GM18858 (cell line): Measurements from ENCODE around the gene PCDH8.

Experiments
- ATAC-seq: cut with Tn5 transposase; IDR thresholded peaks from one replicate; pipeline ENCODE4 v1.9.1; 2021; ENCODE audit not compliant: unreplicated experiment

The PCDH8 gene, protein sequence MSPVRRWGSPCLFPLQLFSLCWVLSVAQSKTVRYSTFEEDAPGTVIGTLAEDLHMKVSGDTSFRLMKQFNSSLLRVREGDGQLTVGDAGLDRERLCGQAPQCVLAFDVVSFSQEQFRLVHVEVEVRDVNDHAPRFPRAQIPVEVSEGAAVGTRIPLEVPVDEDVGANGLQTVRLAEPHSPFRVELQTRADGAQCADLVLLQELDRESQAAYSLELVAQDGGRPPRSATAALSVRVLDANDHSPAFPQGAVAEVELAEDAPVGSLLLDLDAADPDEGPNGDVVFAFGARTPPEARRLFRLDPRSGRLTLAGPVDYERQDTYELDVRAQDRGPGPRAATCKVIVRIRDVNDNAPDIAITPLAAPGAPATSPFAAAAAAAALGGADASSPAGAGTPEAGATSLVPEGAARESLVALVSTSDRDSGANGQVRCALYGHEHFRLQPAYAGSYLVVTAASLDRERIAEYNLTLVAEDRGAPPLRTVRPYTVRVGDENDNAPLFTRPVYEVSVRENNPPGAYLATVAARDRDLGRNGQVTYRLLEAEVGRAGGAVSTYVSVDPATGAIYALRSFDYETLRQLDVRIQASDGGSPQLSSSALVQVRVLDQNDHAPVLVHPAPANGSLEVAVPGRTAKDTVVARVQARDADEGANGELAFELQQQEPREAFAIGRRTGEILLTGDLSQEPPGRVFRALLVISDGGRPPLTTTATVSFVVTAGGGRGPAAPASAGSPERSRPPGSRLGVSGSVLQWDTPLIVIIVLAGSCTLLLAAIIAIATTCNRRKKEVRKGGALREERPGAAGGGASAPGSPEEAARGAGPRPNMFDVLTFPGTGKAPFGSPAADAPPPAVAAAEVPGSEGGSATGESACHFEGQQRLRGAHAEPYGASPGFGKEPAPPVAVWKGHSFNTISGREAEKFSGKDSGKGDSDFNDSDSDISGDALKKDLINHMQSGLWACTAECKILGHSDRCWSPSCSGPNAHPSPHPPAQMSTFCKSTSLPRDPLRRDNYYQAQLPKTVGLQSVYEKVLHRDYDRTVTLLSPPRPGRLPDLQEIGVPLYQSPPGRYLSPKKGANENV

DNA sequence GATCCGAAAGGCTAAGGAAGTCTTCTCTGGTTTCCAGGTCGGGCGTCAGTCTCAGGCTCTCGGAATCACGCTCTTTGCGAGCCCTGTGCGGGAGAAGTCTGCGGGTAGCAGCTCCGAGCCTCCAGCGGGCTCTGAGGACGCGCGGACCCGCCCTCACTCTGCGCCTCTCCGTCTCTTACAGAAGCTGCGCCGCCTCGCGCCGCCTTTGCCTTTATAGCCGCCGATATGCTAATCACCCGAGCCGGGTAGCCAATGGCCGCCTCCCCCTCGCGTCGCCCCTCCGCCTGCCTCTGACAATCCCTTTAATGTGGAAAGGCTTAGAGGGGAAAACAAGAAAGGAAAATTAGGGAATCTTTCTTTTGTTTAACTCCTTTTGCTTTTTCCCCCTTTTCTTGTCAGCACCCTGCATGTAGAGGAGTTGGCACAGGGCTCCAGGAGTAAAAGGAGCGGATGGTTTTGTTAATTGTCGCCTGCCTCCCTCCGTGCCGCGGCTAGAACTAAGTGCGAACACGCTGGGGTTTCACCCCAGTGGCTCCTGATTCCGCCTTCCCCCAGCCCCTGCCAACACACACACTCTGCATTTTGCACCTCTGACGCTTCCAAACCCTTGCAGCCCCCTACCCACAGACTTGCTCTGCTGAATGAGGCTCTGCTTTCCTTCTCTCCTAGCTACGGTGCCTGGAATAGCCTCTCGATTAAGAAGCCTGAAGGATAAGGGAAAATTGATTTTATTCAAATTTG lies at the start of gene PCDH8:
Gene PCDH8 (minus strand): TSS at position 186 of the 741 bp plus-strand sequence. CDS start 204 bp downstream, outside the sequence.
- no peak for ATAC-seq

DNA sequence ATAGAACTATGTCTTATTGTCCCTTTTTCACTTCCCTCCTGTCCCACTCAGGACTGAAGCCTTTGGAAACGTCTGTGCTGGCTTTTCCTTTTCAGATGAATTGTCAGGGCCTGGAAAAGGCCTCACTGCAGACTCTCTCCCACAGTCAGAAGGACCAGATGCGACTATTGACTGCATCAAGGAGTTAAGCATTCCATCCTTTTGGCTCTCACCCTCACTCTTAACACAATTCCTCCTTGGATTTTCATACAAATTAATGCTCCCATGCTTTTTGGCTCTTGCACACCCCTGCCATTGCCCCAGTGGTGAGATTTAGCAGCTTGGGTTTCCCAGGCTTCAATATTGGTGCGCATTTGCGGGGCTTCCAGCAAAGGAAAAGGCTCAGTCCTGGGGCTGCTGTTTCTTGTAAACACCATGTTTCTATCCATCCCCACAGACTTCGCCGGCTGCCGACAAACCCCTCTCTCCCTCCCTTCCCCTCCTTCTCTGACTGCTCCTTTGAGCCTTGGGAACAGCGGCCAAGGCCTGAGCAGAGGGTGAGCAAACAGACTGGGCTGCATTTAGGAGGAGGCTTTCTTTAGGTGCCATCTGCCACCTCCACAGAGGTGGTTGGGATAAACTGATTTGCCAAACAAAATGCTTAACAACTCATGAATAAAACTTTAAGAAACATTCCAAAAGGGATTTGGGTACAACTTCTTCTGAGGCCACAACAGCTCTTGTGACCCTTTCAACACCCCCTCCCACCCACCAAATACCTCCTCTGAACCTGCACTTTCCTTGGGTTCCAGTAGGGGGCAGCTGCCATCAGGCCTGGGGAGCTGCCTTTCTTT lies 48.6 kb upstream of the PCDH8 start:
- ATAC-seq, result no peak

DNA sequence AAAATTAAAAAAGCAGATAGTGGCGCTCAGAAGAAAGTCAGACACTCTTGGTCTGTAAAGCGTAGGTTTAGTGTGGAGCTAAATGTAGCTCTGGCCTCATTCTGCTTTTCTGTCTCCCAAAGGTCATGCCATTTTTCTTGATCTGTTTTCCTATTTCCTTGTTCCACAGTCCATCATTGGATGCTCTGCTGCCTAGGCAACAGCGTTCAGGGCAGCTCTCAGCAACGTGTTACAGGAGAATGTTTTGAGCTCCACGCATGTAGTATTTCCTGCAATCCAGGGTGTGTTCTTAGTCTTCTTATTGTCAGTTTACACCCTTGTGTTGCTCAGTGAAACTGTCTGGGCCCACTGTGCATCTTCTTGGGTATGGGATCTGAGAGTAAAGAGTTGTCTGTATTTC lies 46.0 kb upstream of the PCDH8 start:
- ATAC-seq, result no peak

DNA sequence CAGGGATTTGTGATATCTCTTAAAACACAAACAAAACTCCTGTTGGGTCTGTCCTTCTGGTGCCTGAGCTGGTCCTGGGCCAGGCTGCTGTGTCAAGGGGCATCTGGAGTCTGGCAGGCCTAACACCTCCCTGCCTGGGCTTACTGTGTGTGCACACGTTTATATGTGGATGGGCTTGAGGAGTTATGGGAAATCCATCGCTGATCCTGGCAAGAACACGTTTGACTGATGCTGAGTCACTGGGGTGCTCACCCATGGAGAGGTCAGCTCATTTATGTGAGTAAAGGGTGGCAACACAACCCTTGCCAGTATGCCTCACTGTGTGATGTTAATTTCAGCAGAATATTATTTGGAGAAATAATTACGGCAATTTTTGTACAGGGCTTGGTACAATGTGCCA lies 44.5 kb upstream of the PCDH8 start:
- ATAC-seq, result no peak

DNA sequence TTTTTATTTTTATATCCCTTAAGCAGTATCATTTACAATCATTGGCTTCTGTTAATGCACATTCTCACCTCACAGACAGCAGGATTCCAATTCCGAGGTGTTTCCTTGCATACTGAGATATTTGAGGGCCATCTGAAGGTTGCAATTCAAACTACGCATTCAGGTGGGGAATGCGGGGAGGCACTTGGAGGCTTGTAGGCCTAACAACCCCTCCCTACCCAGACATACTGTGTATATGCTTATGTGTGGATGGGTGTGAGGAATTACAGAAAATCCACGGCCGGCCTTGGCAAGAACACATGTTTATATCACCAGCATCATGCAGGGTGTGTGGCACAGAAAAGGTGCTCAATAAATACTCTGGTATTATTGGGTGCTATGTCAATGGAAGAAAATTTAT lies 43.3 kb upstream of the PCDH8 start:
- ATAC-seq, result no peak

DNA sequence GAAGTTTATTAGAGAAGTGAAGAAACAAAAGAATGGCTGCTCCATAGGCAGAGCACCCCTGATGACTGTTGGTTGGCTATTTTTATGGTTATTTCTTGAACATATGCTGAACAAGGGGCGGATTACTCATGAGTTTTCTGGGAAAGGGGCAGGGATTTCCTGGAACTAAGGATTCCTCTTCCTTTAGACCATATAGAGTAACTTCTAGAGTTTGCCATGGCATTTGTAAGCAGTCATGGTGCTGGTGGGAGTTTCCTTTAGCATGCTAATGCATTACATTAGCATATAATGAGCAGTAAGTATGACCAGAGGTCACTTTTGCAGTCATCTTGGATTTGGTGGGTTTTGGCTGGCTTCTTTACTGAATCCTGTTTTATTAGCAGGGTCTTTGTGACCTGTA lies 38.7 kb upstream of the PCDH8 start:
- no peak for ATAC-seq

DNA sequence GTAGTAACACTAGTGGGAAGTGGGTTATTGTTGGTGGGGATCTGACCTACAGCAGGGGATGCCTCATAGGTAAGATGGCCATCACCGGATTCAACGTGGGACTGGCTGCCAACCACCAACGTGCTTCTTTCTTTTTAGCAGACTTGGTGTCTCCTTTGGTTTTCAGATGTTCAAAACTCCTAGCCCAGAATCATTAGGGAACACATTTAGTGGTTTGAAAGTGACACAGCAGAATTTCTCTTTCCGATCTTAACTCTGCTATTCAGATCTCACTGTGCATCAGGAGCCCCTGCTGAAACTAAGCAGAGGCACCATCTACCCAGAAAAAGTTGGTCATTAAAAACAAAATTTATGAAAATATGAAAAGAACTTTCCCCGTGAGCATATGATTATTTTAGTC lies 36.7 kb upstream of the PCDH8 start:
- ATAC-seq, result no peak

DNA sequence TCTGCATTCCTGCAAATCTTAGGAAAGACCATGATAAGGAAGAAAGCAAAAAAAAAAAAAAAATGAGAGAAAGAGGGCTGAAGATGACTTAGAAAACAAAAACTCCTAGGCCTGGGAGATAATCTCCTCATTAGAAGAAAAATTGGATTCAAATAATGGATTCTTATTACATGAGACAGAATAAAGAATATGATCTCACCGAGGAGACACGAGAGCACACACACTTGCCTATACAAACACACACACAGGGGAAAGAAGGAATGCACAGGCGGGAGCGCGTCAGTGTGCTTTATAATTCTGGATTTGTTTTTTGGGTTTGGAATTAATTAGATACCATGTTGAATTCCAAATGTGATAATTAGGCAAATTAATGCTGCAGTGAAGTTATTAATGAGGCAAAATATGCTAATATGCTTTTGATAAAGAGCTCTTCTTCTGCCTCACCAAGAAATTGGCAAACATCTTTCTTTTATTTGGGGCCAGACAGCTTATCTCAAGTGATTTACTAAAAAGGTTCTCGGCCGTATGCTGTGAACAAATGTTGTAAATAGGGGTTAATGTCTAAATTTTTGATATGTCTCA lies 36.1 kb upstream of the PCDH8 start:
- no peak for ATAC-seq

DNA sequence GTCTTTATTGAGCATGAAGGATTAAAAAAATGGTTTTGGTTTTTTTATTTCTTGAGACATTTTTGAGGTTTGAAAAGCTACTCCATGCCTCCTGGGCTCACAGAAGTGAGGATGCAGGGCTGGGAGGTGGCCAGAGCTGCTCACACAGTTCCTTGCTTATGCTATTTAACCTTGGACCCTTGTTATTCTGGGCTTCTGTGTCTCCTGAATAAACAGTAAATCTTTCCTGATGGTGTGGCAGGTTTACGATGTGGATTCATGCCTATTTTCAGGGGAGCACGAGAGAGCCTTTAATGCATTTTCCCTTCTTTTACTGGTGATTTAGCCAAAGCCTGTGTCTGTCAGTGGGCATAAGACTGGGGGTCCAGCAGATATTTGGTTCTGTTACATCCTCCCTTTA lies 34.3 kb upstream of the PCDH8 start:
- no peak for ATAC-seq

DNA sequence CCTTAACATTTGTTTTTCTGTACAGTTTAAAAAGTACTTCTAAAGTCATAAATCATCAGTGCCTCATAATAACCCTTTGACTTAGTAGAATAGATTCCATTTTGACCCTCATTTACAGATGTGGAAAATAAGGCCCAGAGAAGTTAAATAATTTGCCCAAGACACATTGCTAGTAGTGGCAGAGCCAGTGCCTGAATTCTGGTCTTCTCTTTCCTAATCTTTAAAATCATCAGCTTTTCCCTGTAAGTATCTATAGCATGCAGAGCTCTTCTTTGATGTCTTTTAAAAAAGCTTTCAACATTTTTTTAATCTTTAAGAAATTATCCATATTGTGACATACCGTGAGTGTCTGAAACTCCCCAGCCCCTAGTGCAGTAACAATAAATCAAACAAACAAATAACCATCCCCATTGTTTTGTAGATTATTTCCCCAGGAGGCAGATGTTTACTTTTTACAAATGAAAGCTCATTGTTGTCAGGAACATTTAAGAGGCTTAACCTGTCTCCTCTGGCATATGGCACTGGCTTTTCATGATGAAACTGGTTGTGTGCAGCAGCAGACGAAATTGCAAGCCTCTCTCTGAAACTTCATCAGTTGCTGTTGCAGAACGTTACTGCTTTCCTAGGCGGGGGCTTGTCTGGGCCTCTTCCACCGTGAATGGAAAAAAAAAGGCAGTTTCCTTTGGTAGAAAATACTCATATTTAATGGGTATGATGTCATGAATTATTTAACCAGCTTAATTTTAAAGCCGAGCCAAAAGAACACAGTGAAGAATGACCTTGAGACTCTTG lies 31.7 kb upstream of the PCDH8 start:
- no peak for ATAC-seq

DNA sequence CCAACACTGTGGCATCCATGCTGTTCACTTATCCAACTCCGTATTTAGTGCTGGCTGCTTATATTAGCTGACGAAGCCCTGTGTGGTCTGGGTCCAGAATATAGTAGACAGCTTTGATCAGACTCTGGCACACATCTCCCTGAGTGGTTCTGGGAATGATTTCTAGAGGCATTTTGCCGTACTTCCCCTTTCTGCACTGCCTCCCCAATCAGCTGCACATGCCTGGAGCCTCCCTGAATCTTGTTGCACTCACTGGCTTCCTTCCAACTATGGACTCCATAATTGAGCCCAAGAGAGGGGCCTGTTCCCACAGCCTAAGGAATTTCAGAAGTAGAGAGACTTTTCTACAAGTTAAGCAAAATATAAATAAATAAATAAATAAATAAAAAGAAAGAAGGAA lies 30.4 kb upstream of the PCDH8 start:
- no peak for ATAC-seq

DNA sequence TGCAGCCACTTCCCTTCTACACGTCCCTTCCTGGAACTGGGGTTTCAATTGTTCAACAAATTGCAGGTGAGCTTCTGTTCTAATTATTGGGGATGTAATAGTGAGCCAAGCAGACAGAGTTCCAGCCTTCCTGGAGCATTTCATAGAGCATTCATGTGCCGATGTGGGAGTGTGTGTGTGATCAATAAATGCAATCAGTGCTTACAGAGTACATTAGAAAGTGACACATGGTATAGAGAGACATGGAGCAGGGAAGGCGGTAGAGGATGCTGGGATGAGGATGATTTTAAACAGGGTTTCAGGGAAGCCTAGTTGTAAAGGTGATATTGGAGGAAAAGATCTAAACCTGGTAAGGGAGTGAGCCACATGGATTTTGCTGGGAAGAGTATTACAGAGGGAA lies 21.7 kb upstream of the PCDH8 start:
- no peak for ATAC-seq

DNA sequence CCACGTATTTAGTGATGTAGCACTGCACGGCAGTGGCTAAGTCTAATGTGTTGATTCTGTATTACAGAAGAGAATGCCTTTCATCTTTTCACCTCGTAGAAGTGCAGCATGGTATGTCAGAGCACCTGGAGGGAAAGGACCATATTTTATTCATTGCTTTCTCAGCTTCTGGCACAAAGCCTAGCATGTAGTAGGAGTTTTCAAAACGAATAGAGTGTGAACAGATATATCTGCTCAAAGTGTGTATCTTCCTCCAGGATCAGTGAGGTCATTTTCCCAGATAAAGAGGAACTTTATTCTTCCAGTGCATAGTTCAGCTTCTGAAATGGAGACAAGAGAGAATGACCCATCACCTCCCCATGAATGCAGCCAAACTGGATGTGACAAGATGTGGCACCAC lies 21.2 kb upstream of the PCDH8 start:
- no peak for ATAC-seq

DNA sequence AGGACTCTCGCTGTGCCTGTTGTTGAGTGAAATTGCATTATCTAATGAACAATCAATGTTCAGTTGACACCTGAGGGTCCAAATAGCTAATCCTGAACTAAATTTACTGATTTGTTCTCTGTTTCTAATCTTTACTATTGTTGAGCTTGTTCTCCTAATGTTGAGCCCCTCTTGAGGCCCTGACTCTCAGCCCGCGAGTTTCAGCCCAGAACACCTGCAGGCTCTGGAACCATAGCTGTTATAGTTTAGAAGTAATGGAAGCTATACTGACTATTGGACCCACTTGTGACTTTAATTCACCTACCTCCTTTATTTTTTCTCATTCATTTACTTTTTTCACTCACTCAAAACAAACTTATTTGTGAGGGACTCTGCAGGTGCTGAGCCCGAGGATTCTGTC lies 20.6 kb upstream of the PCDH8 start:
- ATAC-seq, result no peak

DNA sequence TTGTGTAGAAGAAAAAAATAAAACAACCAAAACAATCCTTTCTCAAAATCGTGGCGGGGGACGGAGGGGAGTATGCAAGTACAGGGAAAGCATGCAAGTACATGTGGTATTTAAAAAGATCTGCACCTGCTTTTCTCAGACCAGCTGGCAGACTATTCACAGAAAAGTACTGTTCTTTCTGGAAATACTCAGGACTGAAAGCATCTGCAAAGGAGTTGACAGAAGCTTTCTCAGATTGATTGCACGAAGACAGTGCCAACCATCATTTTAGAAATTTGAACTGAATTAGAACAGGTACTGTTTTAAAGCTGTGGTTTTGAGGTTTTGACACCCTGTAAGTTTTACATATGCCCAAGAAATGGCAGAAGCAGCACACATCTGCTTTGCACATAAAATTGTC lies 19.8 kb upstream of the PCDH8 start:
- ATAC-seq, result peak; percentile 83

DNA sequence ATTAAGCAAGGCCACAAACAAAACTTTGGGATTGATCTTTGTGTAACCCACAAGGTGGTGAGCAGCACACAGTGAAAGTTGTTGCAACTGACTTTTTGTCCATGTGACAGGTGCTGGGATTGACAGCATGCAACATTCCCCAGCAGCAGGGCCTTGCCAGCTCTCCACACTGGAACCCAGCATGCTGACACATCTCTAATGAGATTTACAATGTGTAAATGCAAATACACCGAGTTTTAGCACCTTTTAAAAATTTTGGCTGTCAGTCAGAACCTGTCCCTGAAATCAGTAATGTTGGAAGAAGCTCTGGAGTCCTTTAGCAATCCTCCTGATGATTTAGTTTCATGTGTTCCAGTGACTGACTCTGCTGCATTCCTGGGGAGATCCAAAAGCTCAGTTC lies 16.5 kb upstream of the PCDH8 start:
- ATAC-seq, result no peak

DNA sequence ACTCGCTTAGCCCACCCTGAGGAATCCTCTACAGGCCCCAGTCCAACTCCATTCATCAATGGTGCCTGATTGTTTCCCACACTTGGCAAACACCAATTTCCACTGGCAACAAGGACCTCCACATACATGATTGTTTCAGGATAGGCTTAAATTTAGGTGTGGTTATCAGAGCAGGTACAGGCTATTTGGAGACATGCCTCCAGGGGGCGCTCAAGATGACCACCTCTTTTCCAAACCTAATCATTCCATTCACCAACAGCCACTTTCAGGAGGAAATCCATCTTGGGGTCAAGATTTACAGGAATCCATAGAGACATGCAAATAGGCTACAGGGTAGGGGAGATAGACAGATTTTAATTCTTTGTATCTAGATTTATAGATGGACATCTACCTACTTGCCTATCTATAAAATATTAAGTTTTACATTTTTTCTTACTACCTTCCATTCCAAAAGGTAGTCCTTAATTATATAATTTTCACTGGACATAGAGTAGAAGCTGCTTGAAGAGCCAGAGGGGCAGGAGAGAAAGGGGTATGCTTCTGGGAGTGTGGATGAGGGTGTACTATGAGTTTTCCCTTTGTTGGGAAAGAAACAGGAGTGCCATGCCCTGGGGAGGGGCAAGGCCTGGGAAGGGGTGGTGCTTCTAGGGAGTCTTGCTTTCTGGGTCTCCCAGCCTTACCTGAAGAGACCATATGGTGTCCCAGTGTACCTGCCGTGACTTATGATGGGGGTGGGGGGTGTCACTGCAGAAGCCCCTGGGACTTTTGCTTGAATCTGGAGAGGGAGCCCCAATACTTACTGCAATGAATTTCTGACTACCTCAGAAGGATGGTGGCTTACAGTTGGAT lies 14.1 kb upstream of the PCDH8 start:
- no peak for ATAC-seq

DNA sequence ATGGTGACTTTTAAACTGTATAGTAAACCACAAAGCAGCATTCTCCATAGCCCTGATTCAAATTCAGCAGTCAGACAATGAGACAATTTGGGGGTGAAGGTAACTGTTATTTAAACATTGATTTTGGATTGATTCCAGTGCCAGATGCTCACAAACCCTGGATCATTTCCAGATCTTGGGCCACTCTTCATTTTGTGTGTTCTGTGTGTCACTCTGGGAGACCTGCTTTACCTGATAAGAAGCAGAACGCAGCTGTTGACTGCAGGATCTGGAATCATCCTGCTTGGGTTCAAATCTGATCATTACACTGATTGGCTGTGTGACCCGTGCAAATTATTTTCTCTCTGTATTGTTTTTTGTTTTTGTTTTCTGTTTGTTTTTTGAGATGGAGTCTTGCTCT lies 4.0 kb upstream of the PCDH8 start:
- ATAC-seq, result no peak
